ENCODE data around the gene OR2H2. TPM values are rescaled to one million over a fixed set of nuclear protein-coding genes. Genes with fewer than 3 reads are reported as not detected.

OR2H2 gene
- total and polyA plus RNA-seq, 2 experiments from 2014 or later, result 0.86 TPM; not detected in 1

DNA sequence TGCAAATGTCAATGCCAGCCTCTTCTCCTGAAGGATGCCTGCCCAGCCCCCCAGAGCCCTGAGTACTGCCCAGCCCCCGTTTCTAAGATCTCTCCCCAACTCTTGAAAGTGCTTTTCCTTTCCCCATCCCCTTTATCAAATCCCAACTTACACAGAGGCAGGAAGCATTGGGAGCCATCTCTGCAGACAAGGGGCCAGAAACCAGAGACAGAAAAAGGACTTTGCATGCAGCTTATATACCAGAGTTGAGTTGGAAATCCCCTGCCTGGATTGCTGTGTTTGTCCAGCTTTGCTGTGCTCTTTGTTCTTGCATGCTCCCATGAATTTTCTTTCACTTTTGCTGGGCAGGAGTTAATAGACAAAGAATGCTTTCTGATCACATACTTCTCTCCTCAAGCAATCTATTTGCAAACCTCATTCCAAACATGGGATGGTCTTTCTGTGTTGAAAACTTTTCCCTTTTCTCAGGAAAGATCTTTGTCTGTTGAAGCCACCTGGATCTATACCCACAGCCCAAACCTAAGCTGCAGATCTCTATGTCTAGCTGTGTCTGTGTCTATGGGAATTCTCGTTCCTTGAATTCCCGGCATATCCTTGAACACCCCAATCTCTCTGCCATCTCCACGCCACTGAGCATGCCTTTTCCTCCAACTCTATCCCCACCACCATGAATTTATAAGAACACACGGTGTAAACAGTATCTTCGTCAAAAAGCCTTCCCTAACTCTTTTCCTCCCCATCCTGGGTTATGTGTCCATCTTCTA is 25.2 kb upstream of the OR2H2 start, which contains the start of gene UBD (continued):
- TF ChIP-seq, protein P1, sequence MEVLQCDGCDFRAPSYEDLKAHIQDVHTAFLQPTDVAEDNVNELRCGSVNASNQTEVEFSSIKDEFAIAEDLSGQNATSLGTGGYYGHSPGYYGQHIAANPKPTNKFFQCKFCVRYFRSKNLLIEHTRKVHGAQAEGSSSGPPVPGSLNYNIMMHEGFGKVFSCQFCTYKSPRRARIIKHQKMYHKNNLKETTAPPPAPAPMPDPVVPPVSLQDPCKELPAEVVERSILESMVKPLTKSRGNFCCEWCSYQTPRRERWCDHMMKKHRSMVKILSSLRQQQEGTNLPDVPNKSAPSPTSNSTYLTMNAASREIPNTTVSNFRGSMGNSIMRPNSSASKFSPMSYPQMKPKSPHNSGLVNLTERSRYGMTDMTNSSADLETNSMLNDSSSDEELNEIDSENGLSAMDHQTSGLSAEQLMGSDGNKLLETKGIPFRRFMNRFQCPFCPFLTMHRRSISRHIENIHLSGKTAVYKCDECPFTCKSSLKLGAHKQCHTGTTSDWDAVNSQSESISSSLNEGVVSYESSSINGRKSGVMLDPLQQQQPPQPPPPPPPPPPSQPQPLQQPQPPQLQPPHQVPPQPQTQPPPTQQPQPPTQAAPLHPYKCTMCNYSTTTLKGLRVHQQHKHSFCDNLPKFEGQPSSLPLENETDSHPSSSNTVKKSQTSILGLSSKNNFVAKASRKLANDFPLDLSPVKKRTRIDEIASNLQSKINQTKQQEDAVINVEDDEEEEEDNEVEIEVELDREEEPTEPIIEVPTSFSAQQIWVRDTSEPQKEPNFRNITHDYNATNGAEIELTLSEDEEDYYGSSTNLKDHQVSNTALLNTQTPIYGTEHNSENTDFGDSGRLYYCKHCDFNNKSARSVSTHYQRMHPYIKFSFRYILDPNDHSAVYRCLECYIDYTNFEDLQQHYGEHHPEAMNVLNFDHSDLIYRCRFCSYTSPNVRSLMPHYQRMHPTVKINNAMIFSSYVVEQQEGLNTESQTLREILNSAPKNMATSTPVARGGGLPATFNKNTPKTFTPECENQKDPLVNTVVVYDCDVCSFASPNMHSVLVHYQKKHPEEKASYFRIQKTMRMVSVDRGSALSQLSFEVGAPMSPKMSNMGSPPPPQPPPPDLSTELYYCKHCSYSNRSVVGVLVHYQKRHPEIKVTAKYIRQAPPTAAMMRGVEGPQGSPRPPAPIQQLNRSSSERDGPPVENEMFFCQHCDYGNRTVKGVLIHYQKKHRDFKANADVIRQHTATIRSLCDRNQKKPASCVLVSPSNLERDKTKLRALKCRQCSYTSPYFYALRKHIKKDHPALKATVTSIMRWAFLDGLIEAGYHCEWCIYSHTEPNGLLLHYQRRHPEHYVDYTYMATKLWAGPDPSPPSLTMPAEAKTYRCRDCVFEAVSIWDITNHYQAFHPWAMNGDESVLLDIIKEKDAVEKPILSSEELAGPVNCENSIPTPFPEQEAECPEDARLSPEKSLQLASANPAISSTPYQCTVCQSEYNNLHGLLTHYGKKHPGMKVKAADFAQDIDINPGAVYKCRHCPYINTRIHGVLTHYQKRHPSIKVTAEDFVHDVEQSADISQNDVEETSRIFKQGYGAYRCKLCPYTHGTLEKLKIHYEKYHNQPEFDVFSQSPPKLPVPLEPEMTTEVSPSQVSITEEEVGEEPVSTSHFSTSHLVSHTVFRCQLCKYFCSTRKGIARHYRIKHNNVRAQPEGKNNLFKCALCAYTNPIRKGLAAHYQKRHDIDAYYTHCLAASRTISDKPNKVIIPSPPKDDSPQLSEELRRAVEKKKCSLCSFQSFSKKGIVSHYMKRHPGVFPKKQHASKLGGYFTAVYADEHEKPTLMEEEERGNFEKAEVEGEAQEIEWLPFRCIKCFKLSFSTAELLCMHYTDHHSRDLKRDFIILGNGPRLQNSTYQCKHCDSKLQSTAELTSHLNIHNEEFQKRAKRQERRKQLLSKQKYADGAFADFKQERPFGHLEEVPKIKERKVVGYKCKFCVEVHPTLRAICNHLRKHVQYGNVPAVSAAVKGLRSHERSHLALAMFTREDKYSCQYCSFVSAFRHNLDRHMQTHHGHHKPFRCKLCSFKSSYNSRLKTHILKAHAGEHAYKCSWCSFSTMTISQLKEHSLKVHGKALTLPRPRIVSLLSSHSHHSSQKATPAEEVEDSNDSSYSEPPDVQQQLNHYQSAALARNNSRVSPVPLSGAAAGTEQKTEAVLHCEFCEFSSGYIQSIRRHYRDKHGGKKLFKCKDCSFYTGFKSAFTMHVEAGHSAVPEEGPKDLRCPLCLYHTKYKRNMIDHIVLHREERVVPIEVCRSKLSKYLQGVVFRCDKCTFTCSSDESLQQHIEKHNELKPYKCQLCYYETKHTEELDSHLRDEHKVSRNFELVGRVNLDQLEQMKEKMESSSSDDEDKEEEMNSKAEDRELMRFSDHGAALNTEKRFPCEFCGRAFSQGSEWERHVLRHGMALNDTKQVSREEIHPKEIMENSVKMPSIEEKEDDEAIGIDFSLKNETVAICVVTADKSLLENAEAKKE (CRISPR knock-in tag; IDR thresholded peaks at IDR 0.05), result no peak

- Histone ChIP-seq H3K27me3 (ENCODE audit: insufficient read depth) (peaks cover 12% of the 10 kb centered on the region), H3F3A (replicated peaks; ENCODE audit: low read depth) (no peaks in the 10 kb centered on the region; the same call in 1 of the 2 replicates), H3K36me3 (ENCODE audit: insufficient read depth) (no peaks in the 10 kb centered on the region), H3K4me3 (no peak overlapping the region), H3K4me2 (no peak overlapping the region), H3K9me2 (ENCODE audit: insufficient read depth) (0 out of 2 replicates have a peak, but pooled peaks cover 4% of the 10 kb centered on the region), H2AFZ (no peak overlapping the region), H3K27ac (ENCODE audit: low read depth) (no peak overlapping the region), H4K20me1 (replicated peaks; ENCODE audit: insufficient read depth) (no peaks in the 10 kb centered on the region), H3K4me1 (ENCODE audit: insufficient read depth) (peaks cover 28% of the 10 kb centered on the region), H3K79me2 (replicated peaks; ENCODE audit: insufficient read depth) (no peaks in the 10 kb centered on the region)
- Mint-ChIP-seq H3K4me1 (peaks cover 33% of the 10 kb centered on the region), H3K36me3 (ENCODE audit: low read depth) (no peaks in the 10 kb centered on the region), H3K4me3 (no peak overlapping the region), H3K27ac (no peak overlapping the region), H3K9me3 (peaks cover 4% of the 10 kb centered on the region; the same call in 2 of the 3 replicates), H3K27me3 (ENCODE audit: insufficient read depth, low read depth, poor library complexity) (peaks cover 15% of the 10 kb centered on the region)
- no peak for DNase-seq (ENCODE audit: low spot score)
- no peak for ATAC-seq
- no peak for TF ChIP-seq ZNF331 (CRISPR knock-in tag; IDR thresholded peaks at IDR 0.05; ENCODE audit: low read depth)
- TF ChIP-seq CTCF (conservative IDR thresholded peaks at IDR 0.05; ENCODE audit: low read depth in 2 of 2), result no peak
- no peak for TF ChIP-seq ETS1 (IDR thresholded peaks at IDR 0.05)
- TF ChIP-seq POLR2AphosphoS5 (IDR thresholded peaks at IDR 0.05; ENCODE audit: low read depth), result no peak
- no peak for TF ChIP-seq NANOG (IDR thresholded peaks at IDR 0.05; ENCODE audit: borderline replicate concordance)
- TF ChIP-seq CREB1 (CRISPR knock-in tag; IDR thresholded peaks at IDR 0.05; ENCODE audit: low read depth), result no peak
Measured at GRCh38 chr6:29561091-29561490, 23.8 kb upstream of the OR2H2 start.

All from GM23338 (cell line).